Mammary epithelial cell (primary cell): Measurements from ENCODE around the gene GMCL1.
"Not testable (repeated sequence)": the region's sequence is repeated elsewhere in the genome, so short reads cannot be mapped to it uniquely, and the experiment has no call there.

ENCODE experiments used
- EZH2 ChIP-seq: IDR thresholded peaks from 2 replicates; pipeline ENCODE4 v1.6.1; 2012; ENCODE audit warnings: low read length, inconsistent platforms, borderline replicate concordance
- TF ChIP-seq, protein P1 (sequence below), 2 donors: IDR thresholded peaks in 1 of 2; conservative IDR thresholded peaks in 1 of 2; 2 replicates each; pipeline ENCODE4 v1.5.1; 2011 to 2012; ENCODE audit warnings: inconsistent platforms in 2 of 2, low read length in 2 of 2, mild to moderate bottlenecking in 2 of 2, control low read depth in 1 of 2, low read depth in 1 of 2; ENCODE audit not compliant: insufficient read depth in 1 of 2; ENCODE audit errors: extremely low read depth in 1 of 2

DNA sequence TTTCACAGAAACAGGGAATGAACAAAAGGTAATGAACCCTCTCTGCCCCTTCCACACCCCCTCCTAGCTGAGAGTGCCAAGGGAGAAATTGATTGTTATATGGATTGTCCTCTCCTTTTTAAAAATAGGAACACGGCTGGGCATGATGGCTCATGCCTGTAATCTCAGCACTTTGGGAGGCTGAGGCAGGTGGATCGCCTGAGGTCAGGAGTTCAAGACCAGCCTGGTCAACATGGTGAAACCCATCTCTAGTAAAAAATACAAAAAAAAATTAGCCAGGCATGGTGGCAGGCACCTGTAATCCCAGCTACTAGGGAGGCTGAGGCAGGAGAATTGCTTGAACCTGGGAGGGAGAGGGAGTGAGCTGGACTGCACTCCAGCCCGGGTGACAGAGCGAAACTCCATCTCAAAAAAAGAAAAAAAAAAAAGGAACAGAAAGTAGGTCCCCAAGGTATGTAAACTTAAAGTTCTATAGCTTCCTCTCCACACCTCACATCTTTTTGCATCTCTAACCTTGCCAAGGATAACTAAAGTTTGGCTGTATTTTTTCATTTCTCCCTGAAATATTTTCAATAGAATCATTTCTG, 26.6 kb upstream of the GMCL1 start:
- TF ChIP-seq, protein P1, sequence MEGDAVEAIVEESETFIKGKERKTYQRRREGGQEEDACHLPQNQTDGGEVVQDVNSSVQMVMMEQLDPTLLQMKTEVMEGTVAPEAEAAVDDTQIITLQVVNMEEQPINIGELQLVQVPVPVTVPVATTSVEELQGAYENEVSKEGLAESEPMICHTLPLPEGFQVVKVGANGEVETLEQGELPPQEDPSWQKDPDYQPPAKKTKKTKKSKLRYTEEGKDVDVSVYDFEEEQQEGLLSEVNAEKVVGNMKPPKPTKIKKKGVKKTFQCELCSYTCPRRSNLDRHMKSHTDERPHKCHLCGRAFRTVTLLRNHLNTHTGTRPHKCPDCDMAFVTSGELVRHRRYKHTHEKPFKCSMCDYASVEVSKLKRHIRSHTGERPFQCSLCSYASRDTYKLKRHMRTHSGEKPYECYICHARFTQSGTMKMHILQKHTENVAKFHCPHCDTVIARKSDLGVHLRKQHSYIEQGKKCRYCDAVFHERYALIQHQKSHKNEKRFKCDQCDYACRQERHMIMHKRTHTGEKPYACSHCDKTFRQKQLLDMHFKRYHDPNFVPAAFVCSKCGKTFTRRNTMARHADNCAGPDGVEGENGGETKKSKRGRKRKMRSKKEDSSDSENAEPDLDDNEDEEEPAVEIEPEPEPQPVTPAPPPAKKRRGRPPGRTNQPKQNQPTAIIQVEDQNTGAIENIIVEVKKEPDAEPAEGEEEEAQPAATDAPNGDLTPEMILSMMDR (conservative IDR thresholded peaks at IDR 0.05 in 1 of 2, IDR thresholded peaks at IDR 0.05 in 1 of 2; ENCODE audit: extremely low read depth in 1 of 2, insufficient read depth in 1 of 2, low read depth in 1 of 2, low read length in 2 of 2), result not testable (repeated sequence)
- not testable (repeated sequence) for TF ChIP-seq EZH2
